ENCODE results near the gene C1orf74. TPM values are rescaled to one million over a fixed set of nuclear protein-coding genes. Genes with fewer than 3 reads are reported as not detected.

The C1orf74 gene
- total RNA-seq, 3 donors from 2014 or later, result 0.64 to 3.1 (median 2.0) TPM

- no peak for TF ChIP-seq POLR2AphosphoS5 (IDR thresholded peaks at IDR 0.05)
- Histone ChIP-seq H3K36me3 (no peaks in the 10 kb centered on the region), H3K27ac (no peak overlapping the region), H3K4me3 (no peak overlapping the region), H3K4me1 (peaks cover 0 to 9% of the 10 kb centered on the region in 2 donors), H3K27me3 (no peaks in the 10 kb centered on the region), H3K9me3 (no peaks in the 10 kb centered on the region)
- no peak for DNase-seq (ENCODE audit: low spot score in 2 of 2)
- intact Hi-C loops (cut with DNase I; ENCODE audit: low total_unique reads), result no loop called here
These were observed 6.2 kb upstream of the C1orf74 start for GRCh38 chr1:209790286-209791193.

DNA sequence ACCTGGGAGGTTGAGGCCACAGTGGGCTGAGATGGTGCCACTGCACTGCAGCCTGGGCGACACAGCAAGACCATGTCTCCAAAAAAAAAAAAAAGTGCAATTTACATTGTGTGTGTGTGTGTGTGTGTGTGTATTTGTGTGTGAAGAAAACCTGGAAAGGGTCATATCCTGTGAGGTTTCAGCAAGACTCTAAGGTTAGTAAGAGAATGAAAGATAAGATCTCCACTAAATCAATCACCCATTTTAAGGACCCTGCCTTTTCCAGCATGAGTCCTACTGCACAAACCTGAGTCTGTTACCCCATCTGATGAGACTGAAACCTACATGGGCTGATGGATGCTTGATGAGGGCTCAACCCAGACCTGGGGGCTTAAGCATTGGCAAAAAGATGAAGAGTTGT, 4.9 kb upstream of the C1orf74 start:
- TF ChIP-seq POLR2AphosphoS5 (IDR thresholded peaks at IDR 0.05), result no peak
- no peak for TF ChIP-seq POLR2A (IDR thresholded peaks at IDR 0.05)
- TF ChIP-seq, protein P1, sequence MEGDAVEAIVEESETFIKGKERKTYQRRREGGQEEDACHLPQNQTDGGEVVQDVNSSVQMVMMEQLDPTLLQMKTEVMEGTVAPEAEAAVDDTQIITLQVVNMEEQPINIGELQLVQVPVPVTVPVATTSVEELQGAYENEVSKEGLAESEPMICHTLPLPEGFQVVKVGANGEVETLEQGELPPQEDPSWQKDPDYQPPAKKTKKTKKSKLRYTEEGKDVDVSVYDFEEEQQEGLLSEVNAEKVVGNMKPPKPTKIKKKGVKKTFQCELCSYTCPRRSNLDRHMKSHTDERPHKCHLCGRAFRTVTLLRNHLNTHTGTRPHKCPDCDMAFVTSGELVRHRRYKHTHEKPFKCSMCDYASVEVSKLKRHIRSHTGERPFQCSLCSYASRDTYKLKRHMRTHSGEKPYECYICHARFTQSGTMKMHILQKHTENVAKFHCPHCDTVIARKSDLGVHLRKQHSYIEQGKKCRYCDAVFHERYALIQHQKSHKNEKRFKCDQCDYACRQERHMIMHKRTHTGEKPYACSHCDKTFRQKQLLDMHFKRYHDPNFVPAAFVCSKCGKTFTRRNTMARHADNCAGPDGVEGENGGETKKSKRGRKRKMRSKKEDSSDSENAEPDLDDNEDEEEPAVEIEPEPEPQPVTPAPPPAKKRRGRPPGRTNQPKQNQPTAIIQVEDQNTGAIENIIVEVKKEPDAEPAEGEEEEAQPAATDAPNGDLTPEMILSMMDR (IDR thresholded peaks at IDR 0.05), result no peak
- no peaks in the 10 kb centered on the region for H3K9me3 ChIP-seq
- no peak overlapping the region for H3K4me3 ChIP-seq
- no peaks in the 10 kb centered on the region for H3K36me3 ChIP-seq
- intact Hi-C loops (cut with DNase I; ENCODE audit: low total_unique reads), result loop anchor here (10.0 kb wide), 1 partner anchor 1476 kb away; no protein-coding TSS in a partner anchor
- H3K27ac ChIP-seq, result peak overlapping the region in 1 of 2 donors; percentile 83
- peaks cover 0 to 9% of the 10 kb centered on the region in 2 donors for H3K4me1 ChIP-seq
- no peaks in the 10 kb centered on the region for H3K27me3 ChIP-seq
- DNase-seq (ENCODE audit: low spot score in 2 of 2), result no peak

DNA sequence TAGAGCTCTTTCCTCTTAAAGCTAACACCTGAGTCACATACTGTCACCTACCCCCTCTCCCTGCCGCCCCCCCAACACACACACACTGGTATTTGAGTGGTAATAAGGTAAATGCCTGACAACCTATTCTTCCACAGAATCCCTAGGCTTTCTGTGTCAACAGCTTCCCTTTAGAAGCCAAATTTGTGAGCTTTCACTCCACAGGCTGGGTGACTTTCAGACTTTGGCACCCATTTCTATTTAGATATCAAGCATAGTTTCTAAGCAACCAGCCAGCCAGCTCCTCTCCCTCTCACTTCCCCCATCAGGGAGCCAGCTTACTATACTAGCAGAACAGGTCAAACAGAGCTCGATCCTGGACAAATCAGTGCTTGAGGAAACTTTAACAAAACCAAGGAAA, 3.2 kb upstream of the C1orf74 start:
- no peaks in the 10 kb centered on the region for H3K36me3 ChIP-seq
- peak in 1 of 2 donors; percentile 85 for DNase-seq (ENCODE audit: low spot score in 2 of 2)
- H3K27ac ChIP-seq, result peak overlapping the region; percentile 83 to 89
- peaks cover 0 to 17% of the 10 kb centered on the region in 2 donors for H3K4me1 ChIP-seq
- TF ChIP-seq, protein P1 (IDR thresholded peaks at IDR 0.05), result no peak
- TF ChIP-seq POLR2AphosphoS5 (IDR thresholded peaks at IDR 0.05), result peak in 2 of 3 donors; percentile 14 to 49
- H3K9me3 ChIP-seq, result no peaks in the 10 kb centered on the region
- no peak overlapping the region for H3K4me3 ChIP-seq
- intact Hi-C loops (cut with DNase I; ENCODE audit: low total_unique reads), result loop anchor here (10.0 kb wide), 1 partner anchor 1477 kb away; no protein-coding TSS in a partner anchor
- H3K27me3 ChIP-seq, result no peaks in the 10 kb centered on the region

GRCh38 chr1:209786146-209786545, 1.8 kb upstream of the C1orf74 start:
- intact Hi-C loops (cut with DNase I; ENCODE audit: low total_unique reads), result loop anchor here (10.0 kb wide), 1 partner anchor 1479 kb away; no protein-coding TSS in a partner anchor

DNA sequence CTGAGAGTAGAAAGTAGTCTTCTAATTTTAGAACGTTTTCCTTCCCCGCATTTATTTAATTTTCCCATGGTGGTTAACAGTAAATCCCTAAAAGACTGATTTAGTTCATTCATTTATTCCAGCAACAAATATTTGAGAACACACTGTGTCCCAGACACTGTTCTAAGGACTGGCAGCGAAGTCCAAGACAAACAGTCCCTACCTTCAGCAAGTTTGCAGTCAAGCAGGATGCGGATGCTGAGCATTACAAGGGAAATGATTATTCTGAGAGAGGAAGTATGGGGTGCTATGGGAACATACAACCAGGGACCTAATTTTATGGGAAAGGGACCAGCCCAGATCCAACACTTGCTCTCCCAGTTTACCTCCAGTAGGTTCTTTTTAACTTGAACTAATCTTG, 1.2 kb upstream of the C1orf74 start:
- DNase-seq (ENCODE audit: low spot score in 2 of 2), result no peak

More at GRCh38 chr1:209786146-209786545, 1.8 kb upstream of the C1orf74 start:
- no peak for DNase-seq (ENCODE audit: low spot score in 2 of 2)
- TF ChIP-seq, protein P1 (IDR thresholded peaks at IDR 0.05), result no peak
- TF ChIP-seq POLR2A (IDR thresholded peaks at IDR 0.05), result no peak
- no peak for TF ChIP-seq POLR2AphosphoS5 (IDR thresholded peaks at IDR 0.05)
- no peaks in the 10 kb centered on the region for H3K27me3 ChIP-seq
- H3K4me3 ChIP-seq, result no peak overlapping the region
- H3K9me3 ChIP-seq, result no peaks in the 10 kb centered on the region
- no peaks in the 10 kb centered on the region for H3K36me3 ChIP-seq
- peaks cover 0 to 17% of the 10 kb centered on the region in 2 donors for H3K4me1 ChIP-seq
- peak overlapping the region; percentile 83 to 89 for H3K27ac ChIP-seq

More for the DNA sequence above, 1.2 kb upstream of the C1orf74 start:
- H3K4me1 ChIP-seq, result peaks cover 0 to 17% of the 10 kb centered on the region in 2 donors
- no peaks in the 10 kb centered on the region for H3K9me3 ChIP-seq
- TF ChIP-seq POLR2A (IDR thresholded peaks at IDR 0.05) (no peak), POLR2AphosphoS5 (IDR thresholded peaks at IDR 0.05) (no peak)
- TF ChIP-seq, protein P1 (IDR thresholded peaks at IDR 0.05), result no peak
- H3K4me3 ChIP-seq, result no peak overlapping the region
- intact Hi-C loops (cut with DNase I; ENCODE audit: low total_unique reads), result loop anchor here (10.0 kb wide), 1 partner anchor 1479 kb away; no protein-coding TSS in a partner anchor
- H3K36me3 ChIP-seq, result no peaks in the 10 kb centered on the region
- no peaks in the 10 kb centered on the region for H3K27me3 ChIP-seq
- peak overlapping the region; percentile 83 to 92 for H3K27ac ChIP-seq

Measured in breast epithelium (tissue), 4 donors.